Sciatic nerve (tissue), 2 donors: Measurements from ENCODE around the gene SLC39A11. TPM values are rescaled to one million over a fixed set of nuclear protein-coding genes. Genes with fewer than 3 reads are reported as not detected.
A peak's percentile ranks its signal among the peaks of the same experiment; 100 is the strongest.
"Not testable (repeated sequence)": the region's sequence is repeated elsewhere in the genome, so short reads cannot be mapped to it uniquely, and the experiment has no call there.

Source experiments
- ATAC-seq: fragments of 200-7000 bp; cut with Tn5 transposase; one replicate; pipeline ENCODE4 v1.9.1; 2020; ENCODE audit warnings: mild to moderate bottlenecking, moderate library complexity
- DNase-seq: peaks from one replicate; pipeline ENCODE4 v3.0.0-alpha.2; 2020; ENCODE audit warnings: low spot score
- intact Hi-C: fragments of 100-400 bp; cut with DNase I; formaldehyde crosslinking; loops from one replicate; pipeline ENCODE4 v1.14.2; 2022
- total RNA-seq: library from RNA; stranded (reverse); fragmentation: NEBNext Ultra II Directional; extraction: Animal tissue kit (Norgen Biotek cat#: 25700); gene quantifications from one replicate; pipeline ENCODE4 v1.2.1, GENCODE V29; 2021
- donor health status: DM: no; HTN: no; CAD: no.
- donor health status: DM: no; HTN: no; CAD: no.

SLC39A11 gene
- total RNA-seq, 1 donor from 2014 or later, result 22.7 TPM

DNA sequence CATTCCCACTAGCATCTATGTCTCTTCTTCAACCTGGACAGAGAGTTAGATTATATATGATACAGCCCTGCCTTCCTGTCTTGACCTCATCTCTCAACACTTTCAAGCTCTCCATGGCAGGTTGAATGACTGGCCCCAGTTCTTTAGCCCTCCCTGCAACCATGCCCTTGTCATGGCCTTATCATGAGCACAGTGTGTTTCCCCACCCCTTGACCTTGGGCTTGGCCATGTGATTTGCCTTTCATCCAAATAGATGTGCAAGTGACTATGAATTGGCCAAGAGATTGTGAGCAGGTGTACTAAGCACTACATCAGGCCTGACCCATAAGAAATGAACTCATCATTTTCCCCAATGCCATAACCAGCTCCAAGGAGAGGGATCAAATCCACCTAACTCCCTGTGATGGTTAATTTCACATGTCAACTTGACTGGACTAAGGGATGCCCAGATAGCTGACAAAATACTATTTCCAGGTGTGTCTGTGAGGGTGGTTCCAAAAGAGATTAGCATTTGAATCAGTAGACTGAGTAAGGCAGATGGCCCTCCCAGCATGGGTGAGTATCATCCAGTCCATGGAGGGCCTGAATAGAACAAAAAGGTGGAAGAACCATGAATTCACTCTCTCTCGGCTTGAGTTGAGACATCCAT is 97.4 kb downstream of the SLC39A11 start:
- DNase-seq (no peak), ATAC-seq (no peak)
- intact Hi-C loops, result no loop called here

DNA sequence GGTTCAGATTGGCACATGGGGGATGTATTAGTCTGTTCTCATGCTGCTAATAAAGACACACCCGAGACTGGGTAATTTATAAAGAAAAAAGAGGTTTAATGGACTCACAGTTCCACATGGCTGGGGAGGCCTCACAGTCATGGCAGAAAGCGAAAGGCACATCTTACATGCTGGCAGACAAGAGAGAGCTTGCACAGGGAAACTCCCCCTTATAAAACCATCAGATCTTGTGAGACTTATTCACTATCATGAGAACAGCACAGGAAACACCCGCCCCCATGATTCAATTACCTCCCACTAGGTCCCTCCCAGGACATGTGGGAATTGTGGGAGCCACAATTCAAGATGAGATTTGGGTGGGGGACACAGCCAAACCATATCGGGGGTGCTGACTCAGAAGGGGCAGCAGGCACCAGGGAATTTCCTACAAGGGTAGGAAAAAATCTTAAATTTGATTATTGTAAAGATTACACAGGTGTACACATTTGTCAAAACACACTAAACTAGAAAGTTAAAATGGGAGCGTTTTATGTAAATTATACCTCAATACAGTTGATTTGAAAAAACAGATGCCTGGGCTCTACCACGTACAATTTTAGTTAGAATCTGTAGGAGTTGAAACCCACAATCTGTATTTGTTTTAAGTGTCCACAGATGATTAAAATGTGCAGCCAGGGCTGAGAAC is 99.6 kb downstream of the SLC39A11 start:
- ATAC-seq, intact Hi-C loops, DNase-seq: not testable (repeated sequence)

DNA sequence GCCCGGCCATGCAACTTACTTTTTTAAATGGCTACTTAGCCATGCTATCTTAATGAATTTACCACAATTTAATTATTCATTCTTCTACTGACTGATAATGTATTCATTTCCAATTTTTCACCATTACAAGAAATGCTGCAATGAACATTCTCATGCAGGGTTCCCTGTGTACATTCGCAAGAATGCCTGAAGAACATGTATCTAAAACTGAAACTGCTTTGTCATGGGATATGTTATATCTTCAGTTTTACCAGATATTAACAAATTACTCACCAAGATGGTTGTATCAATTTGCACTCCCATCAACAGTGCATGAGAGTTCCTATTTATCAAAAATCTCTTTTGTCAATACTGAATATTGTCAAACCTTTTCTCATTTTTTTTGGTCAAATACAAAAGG is 100.8 kb downstream of the SLC39A11 start:
- ATAC-seq (no peak), DNase-seq (no peak)
- intact Hi-C loops, result no loop called here

DNA sequence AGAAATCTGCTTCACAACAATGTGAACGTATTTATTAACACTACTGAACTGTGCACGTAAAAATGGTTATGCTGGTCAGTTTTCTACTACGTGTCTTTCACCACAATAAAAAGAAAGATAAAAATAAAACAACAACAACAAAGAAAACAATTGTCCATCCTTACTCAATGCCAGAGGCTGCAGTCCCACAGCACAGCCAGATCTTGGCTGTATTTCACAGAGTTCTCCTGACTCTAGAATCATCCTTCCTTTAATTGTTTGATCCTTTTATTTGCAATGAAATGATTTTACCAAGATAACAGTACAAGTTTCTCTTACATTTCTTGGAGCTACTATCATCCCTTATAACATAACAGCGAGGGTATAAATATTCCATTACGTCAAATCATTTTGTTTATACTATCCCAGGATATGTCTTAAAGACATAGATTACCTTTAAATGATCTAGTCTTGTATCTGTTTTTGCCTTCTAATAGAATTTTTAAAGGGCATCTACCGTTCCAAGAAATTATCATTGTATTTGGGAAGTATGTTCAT is 103.3 kb downstream of the SLC39A11 start:
- intact Hi-C loops, result loop anchor here (10.0 kb wide), 1 partner anchor 176 kb away; the partner anchor contains the start of gene SSTR2
- no peak for DNase-seq
- ATAC-seq, result no peak

DNA sequence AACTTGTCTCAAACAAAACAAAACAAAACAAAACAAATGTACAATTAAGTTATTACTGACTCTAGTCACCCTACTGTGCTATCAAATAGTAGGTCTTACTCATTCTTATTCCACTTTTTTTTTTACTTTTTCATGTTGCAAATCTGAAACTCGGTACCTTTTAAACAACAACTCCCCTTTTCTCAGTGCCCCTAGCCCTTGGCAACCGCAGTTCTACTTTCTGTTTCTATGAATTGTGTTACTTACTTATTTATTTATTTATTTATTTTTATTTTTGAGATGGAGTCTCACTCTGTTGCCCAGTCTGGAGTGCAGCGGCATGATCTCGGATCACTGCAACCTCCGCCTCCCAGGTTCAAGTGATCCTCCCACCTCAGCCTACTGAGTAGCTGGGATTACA is 104.0 kb downstream of the SLC39A11 start:
- no peak for ATAC-seq
- intact Hi-C loops, result loop anchor here (10.0 kb wide), 1 partner anchor 176 kb away; the partner anchor contains the start of gene SSTR2

DNA sequence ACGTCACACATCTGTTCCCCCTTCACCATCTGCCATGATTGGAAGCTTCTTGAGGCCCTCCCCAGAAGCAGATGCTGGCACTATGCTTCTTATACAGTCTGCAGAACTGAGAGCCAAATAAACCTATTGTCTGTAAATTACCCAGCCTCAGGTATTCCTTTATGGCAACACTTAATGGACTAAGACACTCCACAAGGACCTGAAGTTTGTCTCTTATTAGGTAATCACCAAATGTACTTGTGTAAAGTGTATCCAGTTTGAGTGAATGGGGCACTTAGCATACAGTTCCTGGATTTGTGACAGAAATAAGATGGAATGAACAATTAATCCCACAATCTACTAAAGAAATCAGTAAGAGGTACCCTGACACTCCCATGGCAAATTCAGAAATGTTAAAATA is 105.3 kb downstream of the SLC39A11 start:
- DNase-seq (no peak), ATAC-seq (no peak)
- intact Hi-C loops, result loop anchor here (10.0 kb wide), 1 partner anchor 178 kb away; the partner anchor contains the start of gene SSTR2

More for the DNA sequence above, 104.0 kb downstream of the SLC39A11 start:
- DNase-seq, result no peak

DNA sequence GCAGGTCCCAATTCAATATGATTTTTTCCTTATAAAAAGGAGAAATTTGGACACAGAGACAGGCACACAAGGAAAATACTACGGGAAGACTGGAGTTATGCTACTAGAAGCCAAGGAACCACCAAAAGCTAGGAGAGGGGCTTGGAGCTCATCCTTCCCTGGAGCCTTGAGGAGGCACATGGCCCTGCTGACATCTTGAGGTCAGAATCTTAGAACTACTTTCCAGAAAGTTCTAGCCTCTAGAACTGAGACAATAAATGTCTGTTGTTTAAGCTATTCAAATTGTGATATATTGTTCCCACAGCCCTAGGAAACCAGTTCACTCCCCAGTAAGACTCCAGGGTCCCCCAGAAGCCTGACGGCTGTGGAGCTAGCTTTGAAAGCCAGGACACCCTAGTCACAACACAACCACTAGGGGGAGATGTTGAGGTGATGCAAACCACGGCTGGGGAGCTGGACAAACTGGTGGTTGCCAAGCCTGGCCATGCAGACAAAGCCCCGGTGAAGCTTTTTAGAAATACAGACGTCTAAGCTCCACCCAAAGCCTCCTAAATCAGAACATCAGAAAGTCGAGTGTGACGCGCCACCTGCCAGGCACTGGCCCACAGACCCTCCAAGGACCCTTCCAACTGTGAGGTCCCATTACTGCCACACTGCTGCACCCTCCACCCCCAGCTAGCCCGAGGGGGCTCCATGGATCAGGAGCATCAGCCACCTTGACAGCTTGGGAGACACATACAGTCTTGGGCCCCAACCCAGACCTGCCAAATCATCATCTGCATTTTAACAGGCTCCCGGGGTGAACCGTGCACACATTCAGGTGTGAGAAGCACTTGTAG is 106.4 kb downstream of the SLC39A11 start:
- DNase-seq (peak; percentile 77), ATAC-seq (peak; percentile 89)
- intact Hi-C loops, result loop anchor here (10.0 kb wide), 1 partner anchor 179 kb away; the partner anchor contains the start of gene SSTR2

GRCh38 chr17:72984926-72985325 is 107.6 kb downstream of the SLC39A11 start:
- intact Hi-C loops, result loop anchor here (10.0 kb wide), 1 partner anchor 180 kb away; the partner anchor contains the start of gene SSTR2
- no peak for DNase-seq
- no peak for ATAC-seq

- no peak for ATAC-seq
- no peak for DNase-seq
- intact Hi-C loops, result loop anchor here (10.0 kb wide), 1 partner anchor 180 kb away; the partner anchor contains the start of gene SSTR2
Observed at GRCh38 chr17:72984145-72984925, 108.2 kb downstream of the SLC39A11 start.

DNA sequence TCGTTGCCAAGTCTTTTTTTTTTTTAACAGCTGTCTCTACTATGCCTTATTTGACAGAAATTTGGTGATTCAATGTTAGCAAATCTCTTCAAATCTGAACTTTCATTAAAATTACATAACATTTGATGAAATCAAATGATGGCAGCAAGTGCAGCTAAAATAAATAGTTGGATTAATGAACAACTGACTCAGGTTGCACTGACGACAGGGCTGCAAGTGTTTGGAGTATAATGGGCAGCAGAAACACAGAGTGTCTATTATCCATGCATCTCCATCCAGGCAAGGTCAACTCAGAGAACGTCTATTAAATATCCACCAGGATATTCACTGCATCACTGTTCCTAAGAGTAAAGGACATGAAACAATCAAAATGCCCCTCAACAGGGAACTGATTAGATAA is 109.8 kb downstream of the SLC39A11 start:
- ATAC-seq (no peak), DNase-seq (no peak)
- intact Hi-C loops, result loop anchor here (10.0 kb wide), 1 partner anchor 182 kb away; the partner anchor contains the start of gene SSTR2

- no peak for ATAC-seq
- intact Hi-C loops, result no loop called here
- no peak for DNase-seq
Observed at GRCh38 chr17:72978593-72979218, 113.8 kb downstream of the SLC39A11 start.

DNA sequence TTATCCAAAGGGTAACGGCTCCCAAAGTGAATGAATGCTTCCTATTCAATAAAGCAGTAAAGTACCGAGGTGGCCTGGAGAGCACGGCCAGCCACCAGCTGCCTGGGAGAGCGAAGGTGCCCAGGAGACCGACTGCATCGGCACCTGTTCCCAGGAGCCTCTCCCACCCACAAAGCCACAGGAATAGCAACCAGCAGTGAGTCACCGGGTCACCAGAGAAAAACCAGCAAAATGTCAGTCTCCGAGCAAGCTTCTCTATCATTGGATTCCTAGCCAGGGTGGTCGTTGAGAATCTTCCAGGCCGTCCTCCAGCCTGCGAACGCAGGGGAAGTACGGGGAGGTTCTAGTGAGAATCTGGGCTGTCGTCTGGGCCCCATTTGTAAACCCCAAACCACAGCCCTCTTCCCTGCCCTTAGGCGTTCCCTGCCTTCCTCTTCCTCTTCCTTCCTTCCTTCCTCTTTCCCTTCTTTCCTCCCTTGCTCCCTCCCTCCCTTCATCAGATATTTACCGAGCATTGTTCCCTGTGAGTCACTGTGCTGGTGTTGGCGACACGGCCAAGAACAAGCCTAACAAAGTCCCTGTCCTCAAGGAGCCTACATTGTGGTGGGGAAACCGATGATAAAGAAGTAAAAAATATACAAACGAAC is 114.6 kb downstream of the SLC39A11 start:
- DNase-seq, result no peak
- intact Hi-C loops, result no loop called here
- peak; percentile 13 for ATAC-seq

GRCh38 chr17:72976971-72977770 is 115.3 kb downstream of the SLC39A11 start:
- DNase-seq (no peak), ATAC-seq (peak; percentile 90)
- intact Hi-C loops, result no loop called here

GRCh38 chr17:72975509-72975908 is 117.0 kb downstream of the SLC39A11 start:
- no peak for DNase-seq
- intact Hi-C loops, result no loop called here
- ATAC-seq, result no peak

GRCh38 chr17:72974605-72975232 is 117.8 kb downstream of the SLC39A11 start:
- DNase-seq, result no peak
- ATAC-seq, result no peak
- intact Hi-C loops, result no loop called here

DNA sequence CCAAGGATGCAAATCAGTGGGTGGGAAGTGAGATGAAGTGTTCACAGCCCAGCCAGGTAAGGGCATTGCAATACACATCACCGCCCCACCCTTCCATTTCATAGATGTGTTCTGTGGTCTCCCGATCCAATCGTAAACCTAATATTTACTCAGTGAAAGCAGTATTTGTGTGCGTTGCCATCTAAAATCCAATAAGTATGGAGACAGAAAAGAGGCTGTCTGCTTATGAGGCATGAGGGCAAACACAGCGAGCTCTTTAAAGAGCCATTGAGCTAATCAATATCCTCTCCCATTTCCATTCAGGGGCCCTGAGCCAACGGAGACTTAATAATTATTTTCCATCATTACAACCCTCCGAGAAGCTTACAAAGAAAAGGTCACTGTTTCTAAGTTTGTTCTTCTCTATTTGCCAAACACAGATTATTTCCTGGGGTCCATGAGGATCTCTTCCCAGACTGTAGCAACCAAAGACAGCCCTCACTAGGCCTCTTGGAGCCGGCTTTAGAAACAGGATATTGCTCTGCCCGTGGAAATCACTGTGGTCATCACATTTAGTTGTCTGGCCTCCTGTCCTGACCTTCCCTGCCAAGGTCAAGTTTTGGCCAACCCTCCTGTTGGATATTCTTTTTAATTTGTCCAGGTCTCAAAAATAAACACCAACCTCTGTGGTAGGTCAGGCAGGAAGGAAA is 120.1 kb downstream of the SLC39A11 start:
- intact Hi-C loops, result no loop called here
- ATAC-seq (no peak), DNase-seq (no peak)
